Glutamatergic neuron (in vitro differentiated cells): ENCODE data around the gene NDP. TPM values are rescaled to one million over a fixed set of nuclear protein-coding genes. Genes with fewer than 3 reads are reported as not detected.

Source experiments
- DNase-seq: peaks from one replicate; pipeline ENCODE4 v3.0.0; 2022
- H3K27ac Mint-ChIP-seq: one replicate; pipeline ENCODE4 v1.8.0; 2020; ENCODE audit warnings: mild to moderate bottlenecking, mixed read lengths, inconsistent platforms; ENCODE audit not compliant: unreplicated experiment
- H3K27me3 Mint-ChIP-seq: one replicate; pipeline ENCODE4 v1.8.0; 2020; ENCODE audit warnings: mild to moderate bottlenecking, moderate library complexity, mixed read lengths, inconsistent platforms; ENCODE audit not compliant: unreplicated experiment
- H3K36me3 Mint-ChIP-seq: one replicate; pipeline ENCODE4 v1.8.0; 2020; ENCODE audit warnings: mild to moderate bottlenecking, mixed read lengths, inconsistent platforms; ENCODE audit not compliant: unreplicated experiment
- H3K4me1 Mint-ChIP-seq: one replicate; pipeline ENCODE4 v1.8.0; 2020; ENCODE audit warnings: mild to moderate bottlenecking, low read depth, mixed read lengths, inconsistent platforms; ENCODE audit not compliant: unreplicated experiment
- H3K4me3 Mint-ChIP-seq: one replicate; pipeline ENCODE4 v1.8.0; 2020; ENCODE audit warnings: mild to moderate bottlenecking, mixed read lengths, inconsistent platforms; ENCODE audit not compliant: unreplicated experiment
- H3K9me3 Mint-ChIP-seq: one replicate; pipeline ENCODE4 v1.8.0; 2020; ENCODE audit warnings: mild to moderate bottlenecking, moderate library complexity, mixed read lengths, inconsistent platforms; ENCODE audit not compliant: unreplicated experiment
- CTCF ChIP-seq: fragments of 200-600 bp; sonication (generic); IDR thresholded peaks from one replicate; pipeline ENCODE4 v1.5.0; 2021; ENCODE audit not compliant: partially characterized antibody, unreplicated experiment
- total RNA-seq: library from RNA; stranded (reverse); fragmentation: NEBNext Ultra II Directional; extraction: Animal tissue kit (Norgen Biotek cat#: 25700); gene quantifications from one replicate; pipeline ENCODE4 v1.2.1, GENCODE V29; 2021; ENCODE audit not compliant: unreplicated experiment

Gene NDP
- total RNA-seq, 1 donor from 2014 or later, result not detected

- Mint-ChIP-seq H3K9me3 (no peaks in the 10 kb centered on the region), H3K4me1 (peaks cover 3% of the 10 kb centered on the region), H3K27ac (no peak overlapping the region), H3K4me3 (peak overlapping the region; percentile 0), H3K27me3 (peaks cover 2% of the 10 kb centered on the region), H3K36me3 (no peaks in the 10 kb centered on the region)
- no peak for TF ChIP-seq CTCF
- no peak for DNase-seq
Observed at GRCh38 chrX:43974100-43974475, 898 bp upstream of the NDP start.

- Mint-ChIP-seq H3K27ac (no peak overlapping the region), H3K4me1 (peaks cover 3% of the 10 kb centered on the region), H3K27me3 (peaks cover 2% of the 10 kb centered on the region), H3K36me3 (no peaks in the 10 kb centered on the region), H3K4me3 (peak overlapping the region; percentile 20), H3K9me3 (no peaks in the 10 kb centered on the region)
- no peak for DNase-seq
- TF ChIP-seq CTCF, result no peak
Observed at GRCh38 chrX:43971966-43972961, 926 bp downstream of the NDP start.

- H3K4me1 Mint-ChIP-seq, result peaks cover 3% of the 10 kb centered on the region
- H3K9me3 Mint-ChIP-seq, result no peaks in the 10 kb centered on the region
- no peak overlapping the region for H3K4me3 Mint-ChIP-seq
- peaks cover 2% of the 10 kb centered on the region for H3K27me3 Mint-ChIP-seq
- no peak for TF ChIP-seq CTCF
- no peaks in the 10 kb centered on the region for H3K36me3 Mint-ChIP-seq
- H3K27ac Mint-ChIP-seq, result no peak overlapping the region
- DNase-seq, result no peak
Observed at GRCh38 chrX:43970528-43970927, 2.7 kb downstream of the NDP start.

GRCh38 chrX:43969504-43970501, 3.4 kb downstream of the NDP start:
- Mint-ChIP-seq H3K27me3 (peaks cover 2% of the 10 kb centered on the region), H3K36me3 (no peaks in the 10 kb centered on the region), H3K4me1 (peaks cover 3% of the 10 kb centered on the region), H3K4me3 (no peak overlapping the region), H3K9me3 (no peaks in the 10 kb centered on the region), H3K27ac (no peak overlapping the region)
- DNase-seq, result no peak
- no peak for TF ChIP-seq CTCF
